Astrocyte (in vitro differentiated cells and primary cell): ENCODE data around the gene VSIG4. TPM values are rescaled to one million over a fixed set of nuclear protein-coding genes. Genes with fewer than 3 reads are reported as not detected.

Experiments used
- DNase-seq: peaks from one replicate; pipeline ENCODE4 v3.0.0-alpha.2; 2010; ENCODE audit warnings: low read depth
- FAIRE-seq: peaks from 2 replicates; lab custom pipeline; 2011; peaks lifted over from hg19 to GRCh38; lab: Jason Lieb, UNC
- H2AFZ ChIP-seq: 2 replicates; pipeline ENCODE4 v1.6.0; 2012; ENCODE audit warnings: low read depth, low read length, inconsistent platforms
- H3K27ac ChIP-seq: 2 replicates; pipeline ENCODE4 v1.5.1; 2011; ENCODE audit warnings: low read depth, low read length, inconsistent platforms
- H3K27me3 ChIP-seq: 2 replicates; pipeline ENCODE4 v1.6.0; 2011; ENCODE audit warnings: low read length, inconsistent platforms; ENCODE audit not compliant: insufficient read depth
- H3K36me3 ChIP-seq: 2 replicates; pipeline ENCODE4 v1.5.1; 2011; ENCODE audit warnings: low read length, inconsistent platforms; ENCODE audit not compliant: insufficient read depth
- H3K4me1 ChIP-seq: 2 replicates; pipeline ENCODE4 v1.5.1; 2011; ENCODE audit warnings: low read length, inconsistent platforms; ENCODE audit not compliant: insufficient read depth
- H3K4me2 ChIP-seq: 2 replicates; pipeline ENCODE4 v1.6.0; 2012; ENCODE audit warnings: low read length, inconsistent platforms
- H3K4me3 ChIP-seq: 2 replicates; pipeline ENCODE4 v1.5.1; 2011; ENCODE audit warnings: low read depth, mild to moderate bottlenecking, low read length, inconsistent platforms; ENCODE audit not compliant: insufficient read depth
- H3K79me2 ChIP-seq: 2 replicates; pipeline ENCODE4 v1.6.0; 2012; ENCODE audit warnings: mild to moderate bottlenecking, low read length, inconsistent platforms; ENCODE audit not compliant: insufficient read depth
- H3K9ac ChIP-seq: 2 replicates; pipeline ENCODE4 v1.6.0; 2012; ENCODE audit warnings: mild to moderate bottlenecking, low read length, inconsistent platforms
- H3K9me3 ChIP-seq: 2 replicates; pipeline ENCODE4 v1.5.1; 2012; ENCODE audit warnings: low read depth, mild to moderate bottlenecking, low read length, inconsistent platforms; ENCODE audit not compliant: insufficient read depth
- H4K20me1 ChIP-seq: 2 replicates; pipeline ENCODE4 v1.6.0; 2012; ENCODE audit warnings: low read length, inconsistent platforms; ENCODE audit not compliant: insufficient read depth
- H3K27ac Mint-ChIP-seq: one replicate; pipeline ENCODE4 v1.8.0; 2021; ENCODE audit warnings: mild to moderate bottlenecking, mixed read lengths; ENCODE audit not compliant: unreplicated experiment
- H3K27me3 Mint-ChIP-seq: one replicate; pipeline ENCODE4 v1.8.0; 2021; ENCODE audit warnings: low read depth, mixed read lengths; ENCODE audit not compliant: unreplicated experiment
- H3K36me3 Mint-ChIP-seq: one replicate; pipeline ENCODE4 v1.8.0; 2021; ENCODE audit warnings: low read depth, mixed read lengths; ENCODE audit not compliant: unreplicated experiment
- H3K4me1 Mint-ChIP-seq: one replicate; pipeline ENCODE4 v1.8.0; 2021; ENCODE audit warnings: low read depth, mixed read lengths; ENCODE audit not compliant: unreplicated experiment
- H3K4me3 Mint-ChIP-seq: one replicate; pipeline ENCODE4 v1.8.0; 2021; ENCODE audit warnings: mild to moderate bottlenecking, moderate library complexity, mixed read lengths; ENCODE audit not compliant: unreplicated experiment
- H3K9me3 Mint-ChIP-seq: one replicate; pipeline ENCODE4 v1.8.0; 2021; ENCODE audit warnings: mild to moderate bottlenecking, mixed read lengths; ENCODE audit not compliant: unreplicated experiment
- EZH2 ChIP-seq: IDR thresholded peaks from 2 replicates; pipeline ENCODE4 v1.6.1; 2012; ENCODE audit warnings: mild to moderate bottlenecking, low read length, inconsistent platforms; ENCODE audit not compliant: insufficient read depth
- total RNA-seq: library from RNA; stranded (reverse); gene quantifications from 2 replicates; pipeline ENCODE4 v1.2.1, GENCODE V29; 2021
- TF ChIP-seq, protein P1 (sequence below): IDR thresholded peaks from 2 replicates; pipeline ENCODE4 v1.5.1; 2011; ENCODE audit warnings: low read depth, mild to moderate bottlenecking, inconsistent platforms, low read length, moderate library complexity; ENCODE audit not compliant: insufficient read depth

The VSIG4 gene
- total RNA-seq, 1 donor from 2014 or later = not detected

DNA sequence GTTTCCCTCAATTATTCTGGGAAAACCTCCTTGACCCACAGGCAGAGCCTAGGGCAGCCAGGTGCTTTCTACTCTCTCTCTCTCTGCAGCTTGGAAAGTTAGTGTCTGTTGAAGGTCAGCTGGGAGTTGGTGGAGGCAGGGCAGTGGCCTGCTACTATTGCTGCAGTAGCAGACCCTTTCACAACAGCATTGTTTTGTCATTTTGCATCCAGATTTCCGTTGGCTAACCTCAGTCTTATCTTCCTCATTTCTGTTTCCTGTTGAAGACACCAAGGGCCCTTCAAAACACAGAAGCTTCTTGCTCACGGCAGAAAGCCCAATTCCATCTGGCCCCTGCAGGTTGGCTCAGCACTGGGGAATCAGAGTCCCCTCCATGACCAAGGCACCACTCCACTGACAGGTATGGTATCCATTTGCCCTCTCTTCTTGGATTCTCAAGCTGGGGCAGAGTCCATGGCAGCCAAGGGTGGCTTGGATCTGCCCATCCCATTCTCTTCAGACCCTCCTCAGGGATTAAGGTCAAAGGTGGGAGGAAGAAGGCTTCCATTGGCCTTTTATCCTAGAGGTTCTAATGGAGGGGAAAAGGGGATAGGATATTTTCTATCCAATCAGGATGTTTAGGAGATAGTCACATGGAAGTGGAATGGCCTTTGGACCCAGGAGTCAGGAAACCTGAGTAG is 24.6 kb downstream of the VSIG4 start:
- Mint-ChIP-seq H3K27ac (no peak overlapping the region), H3K9me3 (no peaks in the 10 kb centered on the region), H3K4me3 (no peak overlapping the region), H3K27me3 (no peaks in the 10 kb centered on the region), H3K36me3 (no peaks in the 10 kb centered on the region), H3K4me1 (no peaks in the 10 kb centered on the region)
- no peaks in the 10 kb centered on the region for H3K9me3 ChIP-seq
- TF ChIP-seq, protein P1, sequence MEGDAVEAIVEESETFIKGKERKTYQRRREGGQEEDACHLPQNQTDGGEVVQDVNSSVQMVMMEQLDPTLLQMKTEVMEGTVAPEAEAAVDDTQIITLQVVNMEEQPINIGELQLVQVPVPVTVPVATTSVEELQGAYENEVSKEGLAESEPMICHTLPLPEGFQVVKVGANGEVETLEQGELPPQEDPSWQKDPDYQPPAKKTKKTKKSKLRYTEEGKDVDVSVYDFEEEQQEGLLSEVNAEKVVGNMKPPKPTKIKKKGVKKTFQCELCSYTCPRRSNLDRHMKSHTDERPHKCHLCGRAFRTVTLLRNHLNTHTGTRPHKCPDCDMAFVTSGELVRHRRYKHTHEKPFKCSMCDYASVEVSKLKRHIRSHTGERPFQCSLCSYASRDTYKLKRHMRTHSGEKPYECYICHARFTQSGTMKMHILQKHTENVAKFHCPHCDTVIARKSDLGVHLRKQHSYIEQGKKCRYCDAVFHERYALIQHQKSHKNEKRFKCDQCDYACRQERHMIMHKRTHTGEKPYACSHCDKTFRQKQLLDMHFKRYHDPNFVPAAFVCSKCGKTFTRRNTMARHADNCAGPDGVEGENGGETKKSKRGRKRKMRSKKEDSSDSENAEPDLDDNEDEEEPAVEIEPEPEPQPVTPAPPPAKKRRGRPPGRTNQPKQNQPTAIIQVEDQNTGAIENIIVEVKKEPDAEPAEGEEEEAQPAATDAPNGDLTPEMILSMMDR = no peak
- TF ChIP-seq EZH2 = no peak
- DNase-seq (no peak), FAIRE-seq (no peak)
- no peaks in the 10 kb centered on the region for H3K79me2 ChIP-seq
- H3K4me3 ChIP-seq = no peak overlapping the region
- H4K20me1 ChIP-seq = no peaks in the 10 kb centered on the region
- H3K4me1 ChIP-seq = no peaks in the 10 kb centered on the region
- no peaks in the 10 kb centered on the region for H3K27me3 ChIP-seq
- H3K27ac ChIP-seq = no peak overlapping the region
- no peak overlapping the region for H2AFZ ChIP-seq
- no peaks in the 10 kb centered on the region for H3K36me3 ChIP-seq
- no peak overlapping the region for H3K4me2 ChIP-seq
- no peak overlapping the region for H3K9ac ChIP-seq

GRCh38 chrX:66014556-66014955 is 25.3 kb downstream of the VSIG4 start:
- no peaks in the 10 kb centered on the region for H3K27me3 Mint-ChIP-seq
- H3K4me1 Mint-ChIP-seq = no peaks in the 10 kb centered on the region
- H3K9me3 Mint-ChIP-seq = no peaks in the 10 kb centered on the region
- H3K9ac ChIP-seq = no peak overlapping the region
- H3K79me2 ChIP-seq = no peaks in the 10 kb centered on the region
- no peak overlapping the region for H3K4me3 ChIP-seq
- FAIRE-seq (no peak), DNase-seq (no peak)
- no peak overlapping the region for H3K27ac Mint-ChIP-seq
- no peaks in the 10 kb centered on the region for H3K36me3 ChIP-seq
- no peaks in the 10 kb centered on the region for H3K36me3 Mint-ChIP-seq
- no peak overlapping the region for H3K27ac ChIP-seq
- H3K27me3 ChIP-seq = no peaks in the 10 kb centered on the region
- no peak overlapping the region for H2AFZ ChIP-seq
- H3K9me3 ChIP-seq = no peaks in the 10 kb centered on the region
- TF ChIP-seq EZH2 = no peak
- TF ChIP-seq, protein P1 = no peak
- no peak overlapping the region for H3K4me2 ChIP-seq
- no peaks in the 10 kb centered on the region for H3K4me1 ChIP-seq
- H4K20me1 ChIP-seq = no peaks in the 10 kb centered on the region
- no peak overlapping the region for H3K4me3 Mint-ChIP-seq

GRCh38 chrX:66014084-66014483 is 25.8 kb downstream of the VSIG4 start:
- H3K79me2 ChIP-seq = no peaks in the 10 kb centered on the region
- FAIRE-seq (no peak), DNase-seq (no peak)
- H2AFZ ChIP-seq = no peak overlapping the region
- no peaks in the 10 kb centered on the region for H3K36me3 Mint-ChIP-seq
- H3K4me3 ChIP-seq = no peak overlapping the region
- no peaks in the 10 kb centered on the region for H3K27me3 ChIP-seq
- no peaks in the 10 kb centered on the region for H3K27me3 Mint-ChIP-seq
- H3K4me3 Mint-ChIP-seq = no peak overlapping the region
- no peaks in the 10 kb centered on the region for H3K4me1 Mint-ChIP-seq
- no peak overlapping the region for H3K27ac ChIP-seq
- no peaks in the 10 kb centered on the region for H4K20me1 ChIP-seq
- no peaks in the 10 kb centered on the region for H3K9me3 Mint-ChIP-seq
- H3K4me1 ChIP-seq = no peaks in the 10 kb centered on the region
- no peak for TF ChIP-seq EZH2
- TF ChIP-seq, protein P1 = no peak
- H3K9ac ChIP-seq = no peak overlapping the region
- no peaks in the 10 kb centered on the region for H3K9me3 ChIP-seq
- no peak overlapping the region for H3K27ac Mint-ChIP-seq
- no peak overlapping the region for H3K4me2 ChIP-seq
- no peaks in the 10 kb centered on the region for H3K36me3 ChIP-seq
